GM12875 (cell line): ENCODE results near the gene DUSP10.

Source experiments
- H3K4me3 ChIP-seq: one replicate; pipeline ENCODE4 v1.5.1; 2011; ENCODE audit warnings: low read depth, low read length, control low read depth
- CTCF ChIP-seq: IDR thresholded peaks from 2 replicates; pipeline ENCODE4 v1.5.1; 2011; ENCODE audit warnings: low read depth, mild to moderate bottlenecking, control low read depth, inconsistent platforms, low read length, moderate library complexity, borderline replicate concordance; ENCODE audit not compliant: insufficient read depth

The DUSP10 gene

GRCh38 chr1:221696027-221696426, 45.9 kb downstream of the DUSP10 start:
- no peak overlapping the region for H3K4me3 ChIP-seq
- no peak for TF ChIP-seq CTCF

- no peak for TF ChIP-seq CTCF
- no peak overlapping the region for H3K4me3 ChIP-seq
These were observed 46.6 kb downstream of the DUSP10 start for GRCh38 chr1:221695301-221695700.

GRCh38 chr1:221694109-221694508, 47.8 kb downstream of the DUSP10 start:
- TF ChIP-seq CTCF: no peak

GRCh38 chr1:221693087-221693486, 48.8 kb downstream of the DUSP10 start:
- no peak for TF ChIP-seq CTCF

More at GRCh38 chr1:221694109-221694508, 47.8 kb downstream of the DUSP10 start:
- no peak overlapping the region for H3K4me3 ChIP-seq

GRCh38 chr1:221692643-221693042, 49.2 kb downstream of the DUSP10 start:
- TF ChIP-seq CTCF: no peak

More at GRCh38 chr1:221693087-221693486, 48.8 kb downstream of the DUSP10 start:
- H3K4me3 ChIP-seq: no peak overlapping the region

GRCh38 chr1:221691261-221691660, 50.6 kb downstream of the DUSP10 start:
- no peak for TF ChIP-seq CTCF
- H3K4me3 ChIP-seq: no peak overlapping the region

More at GRCh38 chr1:221692643-221693042, 49.2 kb downstream of the DUSP10 start:
- no peak overlapping the region for H3K4me3 ChIP-seq

- no peak overlapping the region for H3K4me3 ChIP-seq
- no peak for TF ChIP-seq CTCF
These were observed 51.0 kb downstream of the DUSP10 start for GRCh38 chr1:221690858-221691257.
